HepG2 (cell line): ENCODE measurements around the gene BBLN. TPM values are rescaled to one million over a fixed set of nuclear protein-coding genes. Genes with fewer than 3 reads are reported as not detected.

Experiments used
- ATAC-seq: fragments of 200-7000 bp; cut with Tn5 transposase; 3 replicates; pipeline ENCODE4 v1.9.1; 2020; ENCODE audit warnings: mild to moderate bottlenecking, moderate library complexity
- BruUV-seq: library from RNA; stranded (reverse); fragments of 400-500 nt; replicated peaks from 2 replicates; lab custom pipeline; 2021; lab: Mats Ljungman, UMichigan
- CTCF ChIA-PET: fragments of 300-600 bp; formaldehyde crosslinking; extraction: SDS; loops from one replicate; lab custom pipeline; 2021; ENCODE audit warnings: low total read pairs, inconsistent platforms, low intra/inter-chr PET ratio; lab: Yijun Ruan, JAX
- POLR2A ChIA-PET: fragments of 350-600 bp; sonication (Branson Sonifier 250); formaldehyde crosslinking; loops from one replicate; lab custom pipeline; 2020; ENCODE audit warnings: antibody characterized with exemption, inconsistent platforms; lab: Yijun Ruan, JAX
- DNase-seq: peaks from one replicate; pipeline ENCODE4 v3.0.0-alpha.2; 2015; ENCODE audit warnings: low spot score
- FAIRE-seq: peaks from 3 replicates; lab custom pipeline; 2011; peaks lifted over from hg19 to GRCh38; lab: Jason Lieb, UNC
- H2AFZ ChIP-seq: one replicate; pipeline ENCODE4 v1.6.1; 2011; ENCODE audit warnings: low read length, inconsistent platforms
- H3K27ac ChIP-seq: fragments of 300-600 bp; 3 replicates; pipeline ENCODE4 v1.8.0; 2011; ENCODE audit warnings: mixed run types, mild to moderate bottlenecking, mixed read lengths, low read length, inconsistent platforms; ENCODE audit not compliant: insufficient read depth; ENCODE audit errors: extremely low read length
- H3K27me3 ChIP-seq, 2 experiments: fragments of 200-600 bp in 1 of 2; 2 replicates in 1 of 2; 3 replicates in 1 of 2; pipeline versions ENCODE4 v1.6.0 to v1.8.0; 2011; ENCODE audit warnings: low read length in 2 of 2, mild to moderate bottlenecking in 2 of 2, moderate library complexity in 2 of 2, inconsistent platforms in 1 of 2; ENCODE audit not compliant: insufficient read depth in 2 of 2, control insufficient read depth in 1 of 2
- H3K36me3 ChIP-seq, 2 experiments: fragments of 200-600 bp in 1 of 2; replicated peaks in 1 of 2; 2 replicates in 1 of 2; 3 replicates in 1 of 2; pipeline versions ENCODE4 v1.5.1 to v1.8.0; 2011; ENCODE audit warnings: low read length in 2 of 2, inconsistent platforms in 1 of 2; ENCODE audit not compliant: insufficient read depth in 2 of 2, control insufficient read depth in 1 of 2
- H3K4me1 ChIP-seq: 2 replicates; pipeline ENCODE4 v1.5.1; 2012; ENCODE audit warnings: low read length, inconsistent platforms; ENCODE audit not compliant: insufficient read depth
- H3K4me2 ChIP-seq: 2 replicates; pipeline ENCODE4 v1.6.0; 2011; ENCODE audit warnings: low read depth, low read length, inconsistent platforms
- H3K4me3 ChIP-seq, 3 experiments: fragments of 200-600 bp in 1 of 3; sonication (generic), shearing (Covaris generic) in 1 of 3; replicated peaks in 1 of 3; 2 replicates each; pipeline ENCODE4 v1.5.1; 2011 to 2016; ENCODE audit warnings: low read length in 3 of 3, inconsistent platforms in 2 of 3, low read depth in 2 of 3, mild to moderate bottlenecking in 2 of 3, control low read depth in 1 of 3, mixed read lengths in 1 of 3; ENCODE audit not compliant: insufficient read depth in 1 of 3
- H3K79me2 ChIP-seq: one replicate; pipeline ENCODE4 v1.6.1; 2011; ENCODE audit warnings: low read length, inconsistent platforms; ENCODE audit not compliant: insufficient read depth
- H3K9ac ChIP-seq: 2 replicates; pipeline ENCODE4 v1.6.0; 2011; ENCODE audit warnings: mild to moderate bottlenecking, low read depth, low read length, inconsistent platforms; ENCODE audit not compliant: insufficient read depth
- H3K9me3 ChIP-seq: 2 replicates; pipeline ENCODE4 v1.5.1; 2012; ENCODE audit warnings: mild to moderate bottlenecking, low read length
- H4K20me1 ChIP-seq: 2 replicates; pipeline ENCODE4 v1.6.0; 2011; ENCODE audit warnings: inconsistent platforms, mild to moderate bottlenecking, low read length, moderate library complexity; ENCODE audit not compliant: insufficient read depth
- GABPB1 ChIP-seq: IDR thresholded peaks from 2 replicates; pipeline ENCODE4 v1.6.1; 2016; ENCODE audit warnings: mild to moderate bottlenecking, missing genetic modification reagents, moderate library complexity, missing compliant biosample characterization
- HNRNPL ChIP-seq: fragments of 200-400 bp; formaldehyde crosslinking; IDR thresholded peaks from 2 replicates; pipeline ENCODE4 v1.6.1; 2017; ENCODE audit warnings: mild to moderate bottlenecking, low read depth, low read length
- HNRNPLL ChIP-seq: fragments of 200-400 bp; formaldehyde crosslinking; IDR thresholded peaks from 2 replicates; pipeline ENCODE4 v1.6.1; 2017; ENCODE audit warnings: mild to moderate bottlenecking, low read depth, low read length; ENCODE audit not compliant: poor library complexity, severe bottlenecking
- KAT7 ChIP-seq: IDR thresholded peaks from 2 replicates; pipeline ENCODE4 v1.6.1; 2018; ENCODE audit warnings: borderline replicate concordance, missing compliant biosample characterization
- MTA1 ChIP-seq: sonication (generic); formaldehyde crosslinking; IDR thresholded peaks from 2 replicates; pipeline ENCODE4 v1.4.0; 2020; ENCODE audit warnings: missing genetic modification reagents, mild to moderate bottlenecking, borderline replicate concordance
- SALL1 ChIP-seq: sonication (generic); formaldehyde crosslinking; IDR thresholded peaks from 2 replicates; pipeline ENCODE4 v1.8.0; 2022; ENCODE audit warnings: mild to moderate bottlenecking, missing genetic modification reagents
- ZBTB20 ChIP-seq: sonication (generic); formaldehyde crosslinking; IDR thresholded peaks from 2 replicates; pipeline ENCODE4 v1.8.1; 2023; ENCODE audit warnings: missing genetic modification reagents, low read depth, mild to moderate bottlenecking, borderline replicate concordance
- ZFP82 ChIP-seq: sonication (generic); formaldehyde crosslinking; IDR thresholded peaks from 2 replicates; pipeline ENCODE4 v1.5.1; 2020; ENCODE audit warnings: mild to moderate bottlenecking, missing genetic modification reagents, borderline replicate concordance
- ZMYM2 ChIP-seq: sonication (generic); formaldehyde crosslinking; IDR thresholded peaks from 2 replicates; pipeline ENCODE4 v1.8.0; 2022; ENCODE audit warnings: mild to moderate bottlenecking, missing genetic modification reagents
- ZNF629 ChIP-seq: sonication (generic); formaldehyde crosslinking; conservative IDR thresholded peaks from 2 replicates; pipeline ENCODE4 v1.5.0; 2020; ENCODE audit warnings: missing genetic modification reagents
- ZNF7 ChIP-seq: IDR thresholded peaks from 2 replicates; pipeline ENCODE4 v1.6.1; 2016; ENCODE audit warnings: missing biosample characterization, missing genetic modification reagents
- WGBS: methylation state at CpG from one replicate; pipeline ENCODE4 v1.1.6; 2017; ENCODE audit warnings: low lambda C conversion rate; 5-methylcytosine and 5-hydroxymethylcytosine counted together
- in situ Hi-C: cut with HindIII; loops from 2 replicates; pipeline ENCODE4 v1.10.0; 2017; ENCODE audit warnings: low pct_unique_long_range_greater_than_20kb; ENCODE audit not compliant: extremely low pct_ligation_motif_present
- intact Hi-C: fragments of 100-400 bp; cut with micrococcal nuclease; formaldehyde crosslinking; loops from one replicate; pipeline ENCODE4 v1.10.0; 2022; ENCODE audit not compliant: unreplicated experiment
- polyA plus RNA-seq, 8 experiments: library from polyadenylated mRNA; depleted of rRNA in 3 of 8; stranded (reverse) in 7 of 8; unstranded in 1 of 8; fragments of >200 nt; fragmentation: Illumina TruSeq in 4 of 8; extraction: Trizol in 4 of 8; gene quantifications; 2 replicates each; pipeline versions ENCODE4 v1.2.1 to v1.2.3, GENCODE V29; 2011 to 2016; ENCODE audit warnings: low read depth in 4 of 8, missing spikeins in 1 of 8, mixed read lengths in 1 of 8; ENCODE audit not compliant: insufficient read depth in 1 of 8
- total RNA-seq, 5 experiments: library from RNA; depleted of rRNA; stranded (reverse); fragments of >200 nt; fragmentation: Illumina TruSeq; extraction: Trizol; gene quantifications; 2 replicates each; pipeline ENCODE4 v1.2.3, GENCODE V29; 2016; ENCODE audit warnings: low read depth in 1 of 5
- TF ChIP-seq, protein P1 (sequence below): sonication (generic); formaldehyde crosslinking; IDR thresholded peaks from 2 replicates; pipeline ENCODE4 v1.5.1; 2020; ENCODE audit warnings: mild to moderate bottlenecking, missing genetic modification reagents, moderate library complexity
- TF ChIP-seq, protein P2 (sequence below): sonication (generic); formaldehyde crosslinking; IDR thresholded peaks from 2 replicates; pipeline ENCODE4 v1.4.0; 2020; ENCODE audit warnings: missing genetic modification reagents
- TF ChIP-seq, protein P3 (sequence below): IDR thresholded peaks from 2 replicates; pipeline ENCODE4 v1.6.1; 2016; ENCODE audit warnings: mild to moderate bottlenecking
- TF ChIP-seq, protein P4 (sequence below): IDR thresholded peaks from 2 replicates; pipeline ENCODE4 v1.6.1; 2012; ENCODE audit warnings: inconsistent platforms

BBLN gene
- total and polyA plus RNA-seq, 2 of the 13 experiments (the other 11 are each of a cell fraction or from before 2014, with no cell fraction given), result 27.6 to 33.1 TPM

GRCh38 chr9:128203707-128204551, 43.9 kb downstream of the BBLN start:
- Histone ChIP-seq H3K4me1 (peaks cover 51% of the 10 kb centered on the region), H3K9ac (no peak overlapping the region), H4K20me1 (no peaks in the 10 kb centered on the region), H3K4me2 (peak overlapping the region; percentile 92), H3K27ac (no peak overlapping the region), H3K27me3 (peaks cover 6 to 24% of the 10 kb centered on the region in 2 experiments; a peak in 4 of 5 replicates), H2AFZ (no peak overlapping the region), H3K9me3 (no peaks in the 10 kb centered on the region), H3K36me3 (no peaks in the 10 kb centered on the region), H3K4me3 (peak overlapping the region; percentile 54 to 77 (median 69); a peak in 4 of 6 replicates), H3K79me2 (no peaks in the 10 kb centered on the region)
- in situ Hi-C loops (no loop called here), intact Hi-C loops (no loop called here)
- ChIA-PET CTCF (no interaction called here), POLR2A (no interaction called here)
- 11% methylated on average over 14 of the region's 67 CpGs for WGBS
- no TSS peak for BruUV-seq
- FAIRE-seq, result no peak
- no peak for DNase-seq
- peak; percentile 56 for ATAC-seq
- TF ChIP-seq KAT7 (no peak), ZNF7 (CRISPR knock-in tag) (peak; percentile 27; the same call in 1 of the 2 replicates), ZNF629 (no peak), GABPB1 (CRISPR knock-in tag) (peak; percentile 40; the same call in 1 of the 2 replicates), ZMYM2 (CRISPR knock-in tag) (no peak), ZBTB20 (CRISPR knock-in tag) (no peak), MTA1 (CRISPR knock-in tag) (0 out of 2 replicates have a peak, but pooled peaks have one; percentile 20), HNRNPLL (peak; percentile 47), ZFP82 (CRISPR knock-in tag) (0 out of 2 replicates have a peak, but pooled peaks have one; percentile 17), SALL1 (CRISPR knock-in tag) (peak; percentile 19; the same call in 1 of the 2 replicates), HNRNPL (peak; percentile 71; the same call in 1 of the 2 replicates)
- TF ChIP-seq, protein P1, sequence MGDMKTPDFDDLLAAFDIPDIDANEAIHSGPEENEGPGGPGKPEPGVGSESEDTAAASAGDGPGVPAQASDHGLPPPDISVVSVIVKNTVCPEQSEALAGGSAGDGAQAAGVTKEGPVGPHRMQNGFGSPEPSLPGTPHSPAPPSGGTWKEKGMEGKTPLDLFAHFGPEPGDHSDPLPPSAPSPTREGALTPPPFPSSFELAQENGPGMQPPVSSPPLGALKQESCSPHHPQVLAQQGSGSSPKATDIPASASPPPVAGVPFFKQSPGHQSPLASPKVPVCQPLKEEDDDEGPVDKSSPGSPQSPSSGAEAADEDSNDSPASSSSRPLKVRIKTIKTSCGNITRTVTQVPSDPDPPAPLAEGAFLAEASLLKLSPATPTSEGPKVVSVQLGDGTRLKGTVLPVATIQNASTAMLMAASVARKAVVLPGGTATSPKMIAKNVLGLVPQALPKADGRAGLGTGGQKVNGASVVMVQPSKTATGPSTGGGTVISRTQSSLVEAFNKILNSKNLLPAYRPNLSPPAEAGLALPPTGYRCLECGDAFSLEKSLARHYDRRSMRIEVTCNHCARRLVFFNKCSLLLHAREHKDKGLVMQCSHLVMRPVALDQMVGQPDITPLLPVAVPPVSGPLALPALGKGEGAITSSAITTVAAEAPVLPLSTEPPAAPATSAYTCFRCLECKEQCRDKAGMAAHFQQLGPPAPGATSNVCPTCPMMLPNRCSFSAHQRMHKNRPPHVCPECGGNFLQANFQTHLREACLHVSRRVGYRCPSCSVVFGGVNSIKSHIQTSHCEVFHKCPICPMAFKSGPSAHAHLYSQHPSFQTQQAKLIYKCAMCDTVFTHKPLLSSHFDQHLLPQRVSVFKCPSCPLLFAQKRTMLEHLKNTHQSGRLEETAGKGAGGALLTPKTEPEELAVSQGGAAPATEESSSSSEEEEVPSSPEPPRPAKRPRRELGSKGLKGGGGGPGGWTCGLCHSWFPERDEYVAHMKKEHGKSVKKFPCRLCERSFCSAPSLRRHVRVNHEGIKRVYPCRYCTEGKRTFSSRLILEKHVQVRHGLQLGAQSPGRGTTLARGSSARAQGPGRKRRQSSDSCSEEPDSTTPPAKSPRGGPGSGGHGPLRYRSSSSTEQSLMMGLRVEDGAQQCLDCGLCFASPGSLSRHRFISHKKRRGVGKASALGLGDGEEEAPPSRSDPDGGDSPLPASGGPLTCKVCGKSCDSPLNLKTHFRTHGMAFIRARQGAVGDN (CRISPR knock-in tag), result peak; percentile 51
- TF ChIP-seq, protein P2, sequence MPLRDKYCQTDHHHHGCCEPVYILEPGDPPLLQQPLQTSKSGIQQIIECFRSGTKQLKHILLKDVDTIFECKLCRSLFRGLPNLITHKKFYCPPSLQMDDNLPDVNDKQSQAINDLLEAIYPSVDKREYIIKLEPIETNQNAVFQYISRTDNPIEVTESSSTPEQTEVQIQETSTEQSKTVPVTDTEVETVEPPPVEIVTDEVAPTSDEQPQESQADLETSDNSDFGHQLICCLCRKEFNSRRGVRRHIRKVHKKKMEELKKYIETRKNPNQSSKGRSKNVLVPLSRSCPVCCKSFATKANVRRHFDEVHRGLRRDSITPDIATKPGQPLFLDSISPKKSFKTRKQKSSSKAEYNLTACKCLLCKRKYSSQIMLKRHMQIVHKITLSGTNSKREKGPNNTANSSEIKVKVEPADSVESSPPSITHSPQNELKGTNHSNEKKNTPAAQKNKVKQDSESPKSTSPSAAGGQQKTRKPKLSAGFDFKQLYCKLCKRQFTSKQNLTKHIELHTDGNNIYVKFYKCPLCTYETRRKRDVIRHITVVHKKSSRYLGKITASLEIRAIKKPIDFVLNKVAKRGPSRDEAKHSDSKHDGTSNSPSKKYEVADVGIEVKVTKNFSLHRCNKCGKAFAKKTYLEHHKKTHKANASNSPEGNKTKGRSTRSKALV (CRISPR knock-in tag), result peak; percentile 25; the same call in 1 of the 2 replicates
- TF ChIP-seq, protein P3, sequence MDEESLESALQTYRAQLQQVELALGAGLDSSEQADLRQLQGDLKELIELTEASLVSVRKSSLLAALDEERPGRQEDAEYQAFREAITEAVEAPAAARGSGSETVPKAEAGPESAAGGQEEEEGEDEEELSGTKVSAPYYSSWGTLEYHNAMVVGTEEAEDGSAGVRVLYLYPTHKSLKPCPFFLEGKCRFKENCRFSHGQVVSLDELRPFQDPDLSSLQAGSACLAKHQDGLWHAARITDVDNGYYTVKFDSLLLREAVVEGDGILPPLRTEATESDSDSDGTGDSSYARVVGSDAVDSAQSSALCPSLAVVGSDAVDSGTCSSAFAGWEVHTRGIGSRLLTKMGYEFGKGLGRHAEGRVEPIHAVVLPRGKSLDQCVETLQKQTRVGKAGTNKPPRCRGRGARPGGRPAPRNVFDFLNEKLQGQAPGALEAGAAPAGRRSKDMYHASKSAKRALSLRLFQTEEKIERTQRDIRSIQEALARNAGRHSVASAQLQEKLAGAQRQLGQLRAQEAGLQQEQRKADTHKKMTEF, result 0 out of 2 replicates have a peak, but pooled peaks have one; percentile 17
- TF ChIP-seq, protein P4, sequence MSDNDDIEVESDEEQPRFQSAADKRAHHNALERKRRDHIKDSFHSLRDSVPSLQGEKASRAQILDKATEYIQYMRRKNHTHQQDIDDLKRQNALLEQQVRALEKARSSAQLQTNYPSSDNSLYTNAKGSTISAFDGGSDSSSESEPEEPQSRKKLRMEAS, result peak; percentile 13; the same call in 1 of the 2 replicates
